Type B pancreatic cell (in vitro differentiated cells): ENCODE data around the gene SRRM2. TPM values are rescaled to one million over a fixed set of nuclear protein-coding genes. Genes with fewer than 3 reads are reported as not detected.

Experiments
- DNase-seq: peaks from one replicate; pipeline ENCODE4 v3.0.0; 2021; ENCODE audit warnings: mixed read lengths; ENCODE audit not compliant: unreplicated experiment; ENCODE audit errors: extremely low spot score
- H3K27ac Mint-ChIP-seq: 2 replicates; pipeline ENCODE4 v1.8.0; 2021; ENCODE audit warnings: mild to moderate bottlenecking, mixed read lengths
- H3K27me3 Mint-ChIP-seq: 2 replicates; pipeline ENCODE4 v1.8.0; 2021; ENCODE audit warnings: mixed read lengths
- H3K36me3 Mint-ChIP-seq: 2 replicates; pipeline ENCODE4 v1.8.0; 2021; ENCODE audit warnings: mixed read lengths
- H3K4me1 Mint-ChIP-seq: one replicate; pipeline ENCODE4 v1.8.0; 2021; ENCODE audit warnings: mixed read lengths; ENCODE audit not compliant: unreplicated experiment
- H3K4me3 Mint-ChIP-seq: 2 replicates; pipeline ENCODE4 v1.8.0; 2021; ENCODE audit warnings: mild to moderate bottlenecking, mixed read lengths
- H3K9me3 Mint-ChIP-seq: 2 replicates; pipeline ENCODE4 v1.8.0; 2021; ENCODE audit warnings: mixed read lengths
- CTCF ChIP-seq: fragments of 200-600 bp; sonication (generic); conservative IDR thresholded peaks from 2 replicates; pipeline ENCODE4 v1.5.0; 2021; ENCODE audit warnings: antibody characterized with exemption, mild to moderate bottlenecking
- total RNA-seq: library from RNA; stranded (reverse); gene quantifications from 2 replicates; pipeline ENCODE4 v1.2.1, GENCODE V29; 2021; ENCODE audit warnings: low replicate concordance

The SRRM2 gene
- total RNA-seq, 1 donor from 2014 or later, result 749 TPM

GRCh38 chr16:2734844-2735515, 17.5 kb upstream of the SRRM2 start:
- no peaks in the 10 kb centered on the region for H3K36me3 Mint-ChIP-seq
- no peaks in the 10 kb centered on the region for H3K27me3 Mint-ChIP-seq
- H3K27ac Mint-ChIP-seq, result no peak overlapping the region
- no peak for DNase-seq
- H3K4me3 Mint-ChIP-seq, result no peak overlapping the region
- no peak for TF ChIP-seq CTCF
- H3K9me3 Mint-ChIP-seq, result no peaks in the 10 kb centered on the region
- H3K4me1 Mint-ChIP-seq, result no peaks in the 10 kb centered on the region

- Mint-ChIP-seq H3K36me3 (no peaks in the 10 kb centered on the region), H3K4me1 (no peaks in the 10 kb centered on the region), H3K27me3 (no peaks in the 10 kb centered on the region), H3K4me3 (no peak overlapping the region), H3K9me3 (no peaks in the 10 kb centered on the region), H3K27ac (no peak overlapping the region)
- no peak for TF ChIP-seq CTCF
- DNase-seq, result no peak
Observed at GRCh38 chr16:2736476-2737237, 15.8 kb upstream of the SRRM2 start.

GRCh38 chr16:2737238-2737605, 15.2 kb upstream of the SRRM2 start:
- Mint-ChIP-seq H3K27ac (no peak overlapping the region), H3K4me3 (no peak overlapping the region), H3K36me3 (no peaks in the 10 kb centered on the region), H3K9me3 (no peaks in the 10 kb centered on the region), H3K27me3 (no peaks in the 10 kb centered on the region), H3K4me1 (no peaks in the 10 kb centered on the region)
- no peak for DNase-seq
- TF ChIP-seq CTCF, result no peak

GRCh38 chr16:2737895-2738418, 14.5 kb upstream of the SRRM2 start:
- Mint-ChIP-seq H3K9me3 (no peaks in the 10 kb centered on the region), H3K4me1 (no peaks in the 10 kb centered on the region), H3K36me3 (no peaks in the 10 kb centered on the region), H3K27ac (no peak overlapping the region), H3K27me3 (no peaks in the 10 kb centered on the region), H3K4me3 (no peak overlapping the region)
- no peak for DNase-seq
- no peak for TF ChIP-seq CTCF

- no peaks in the 10 kb centered on the region for H3K9me3 Mint-ChIP-seq
- no peak for TF ChIP-seq CTCF
- H3K4me1 Mint-ChIP-seq, result no peaks in the 10 kb centered on the region
- no peaks in the 10 kb centered on the region for H3K27me3 Mint-ChIP-seq
- no peaks in the 10 kb centered on the region for H3K36me3 Mint-ChIP-seq
- no peak overlapping the region for H3K4me3 Mint-ChIP-seq
- no peak for DNase-seq
- H3K27ac Mint-ChIP-seq, result no peak overlapping the region
Observed at GRCh38 chr16:2738615-2739014, 13.8 kb upstream of the SRRM2 start.
